ENCODE measurements around the gene ZDHHC4. TPM values are rescaled to one million over a fixed set of nuclear protein-coding genes. Genes with fewer than 3 reads are reported as not detected.

Gene ZDHHC4
- total RNA-seq, 1 donor: 24.1 TPM

DNA sequence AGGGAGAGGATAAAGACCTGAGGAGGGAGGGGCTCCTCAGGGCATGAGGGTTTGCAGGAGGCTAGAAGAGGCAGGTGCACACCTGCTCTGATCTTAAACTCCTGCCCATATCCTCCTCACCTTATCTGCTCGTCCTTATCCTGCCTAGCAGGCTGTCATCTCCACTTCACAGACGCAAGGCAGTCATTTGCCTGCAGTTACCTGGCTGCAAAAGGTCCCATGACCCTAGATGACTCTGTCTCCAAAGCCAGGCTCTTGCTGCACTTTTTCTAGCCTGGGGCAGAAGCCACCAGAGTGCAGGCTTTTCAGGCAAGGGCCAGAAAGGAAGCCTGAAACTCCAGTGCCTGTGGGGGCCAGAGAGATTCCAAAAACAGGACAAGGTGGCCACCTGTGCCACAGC is 36.5 kb downstream of the ZDHHC4 start:
- H3K9me3 ChIP-seq (ENCODE audit: low read depth, low read length): no peaks in the 10 kb centered on the region
- peaks cover 4% of the 10 kb centered on the region for H3K4me1 ChIP-seq (ENCODE audit: insufficient read depth, low read length)
- H3K27me3 ChIP-seq (ENCODE audit: insufficient read depth, low read length): peaks cover 15% of the 10 kb centered on the region
- H3K4me3 ChIP-seq (ENCODE audit: low read length): no peak overlapping the region

DNA sequence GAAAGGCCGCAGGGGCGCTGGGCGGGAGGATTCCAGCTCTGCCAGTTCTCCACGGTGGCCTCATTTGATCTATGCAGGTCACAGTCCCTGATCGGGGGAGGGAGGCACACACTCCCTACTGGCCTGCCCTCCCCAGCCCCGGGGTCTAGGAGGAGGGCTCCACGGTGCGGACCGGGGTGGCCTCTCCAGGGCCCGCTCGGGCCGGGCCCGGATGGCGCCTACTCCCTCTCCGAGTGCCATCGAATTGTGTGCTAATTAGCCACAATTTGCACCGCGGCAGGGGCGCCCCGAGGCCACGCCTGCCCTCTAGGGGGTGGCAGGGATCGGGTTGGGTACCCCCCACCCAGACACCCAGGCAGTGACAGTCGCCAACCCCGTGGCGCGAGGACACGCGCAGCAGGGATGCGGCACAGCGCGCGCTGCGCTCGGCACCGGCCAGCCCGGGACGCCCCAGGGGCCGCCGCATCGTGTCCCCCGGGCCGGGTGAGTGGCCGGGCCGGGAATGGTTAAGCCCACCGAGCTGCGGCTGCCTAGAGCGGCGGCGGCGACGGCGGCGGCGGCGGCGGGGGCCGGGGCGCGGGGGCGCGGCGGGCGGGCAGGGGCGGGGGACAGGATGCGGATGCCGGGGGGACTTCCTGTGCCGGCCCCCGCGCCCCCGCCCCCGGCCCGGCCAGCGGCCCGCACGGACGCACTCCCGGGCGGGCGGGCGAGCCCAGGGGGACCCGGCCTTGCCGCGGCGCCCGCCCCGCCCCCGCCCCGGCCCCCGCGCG is 37.9 kb downstream of the ZDHHC4 start, which contains the start of gene ZNF853:
Gene ZNF853, plus strand, starts transcription at position 658 of the 770 bp plus-strand sequence. CDS start 565 bp downstream, outside the sequence.
- no peaks in the 10 kb centered on the region for H3K9me3 ChIP-seq (ENCODE audit: low read depth, low read length)
- H3K4me3 ChIP-seq (ENCODE audit: low read length): peak within 1 kb of the TSS; percentile 20
- H3K4me1 ChIP-seq (ENCODE audit: insufficient read depth, low read length): peaks cover 6% of the 10 kb centered on the region
- peaks cover 15% of the 10 kb centered on the region for H3K27me3 ChIP-seq (ENCODE audit: insufficient read depth, low read length)

DNA sequence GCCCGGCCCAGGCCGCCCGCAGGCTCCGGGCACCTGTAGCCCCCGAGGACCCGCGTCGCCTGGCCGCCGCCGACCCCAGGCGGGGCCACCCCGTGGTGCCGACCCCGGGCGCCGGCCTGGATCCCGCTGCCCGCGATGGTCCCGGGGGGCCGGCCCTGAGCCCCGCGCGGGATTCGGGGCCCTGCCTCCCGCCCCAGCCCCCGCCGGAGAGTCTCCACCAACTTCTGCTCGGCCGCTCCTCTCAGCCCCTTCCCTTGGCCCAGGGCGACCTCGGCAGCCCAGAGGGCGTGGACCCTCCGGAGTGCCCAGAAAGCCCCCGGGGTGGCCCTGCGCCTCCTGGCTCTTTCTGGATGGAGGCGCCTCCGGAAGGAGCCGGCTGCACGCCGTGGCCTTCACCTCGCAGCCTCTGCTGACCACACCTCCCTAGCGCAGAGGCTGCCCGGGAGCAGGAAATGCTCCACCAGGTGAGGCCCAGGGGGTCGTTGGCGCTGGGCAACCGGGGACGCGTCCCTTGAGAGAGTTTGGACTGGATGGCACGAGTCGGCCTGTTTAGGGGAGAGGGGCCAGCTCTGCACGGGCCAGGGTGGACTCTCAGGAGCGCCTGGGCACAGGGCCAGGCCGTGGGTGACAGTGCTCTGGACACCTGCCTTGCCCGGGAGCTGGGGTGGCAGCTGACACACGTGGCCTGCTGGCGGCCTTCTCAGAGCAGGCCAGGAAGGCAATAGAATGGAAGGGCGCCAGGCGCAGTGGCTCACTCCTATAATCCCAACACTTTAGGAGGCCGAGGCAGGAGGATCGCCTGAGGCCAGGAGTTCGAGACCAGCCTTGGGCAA is 38.7 kb downstream of the ZDHHC4 start:
- peaks cover 15% of the 10 kb centered on the region for H3K27me3 ChIP-seq (ENCODE audit: insufficient read depth, low read length)
- peak overlapping the region; percentile 20 for H3K4me3 ChIP-seq (ENCODE audit: low read length)
- no peaks in the 10 kb centered on the region for H3K9me3 ChIP-seq (ENCODE audit: low read depth, low read length)
- peaks cover 13% of the 10 kb centered on the region for H3K4me1 ChIP-seq (ENCODE audit: insufficient read depth, low read length)

DNA sequence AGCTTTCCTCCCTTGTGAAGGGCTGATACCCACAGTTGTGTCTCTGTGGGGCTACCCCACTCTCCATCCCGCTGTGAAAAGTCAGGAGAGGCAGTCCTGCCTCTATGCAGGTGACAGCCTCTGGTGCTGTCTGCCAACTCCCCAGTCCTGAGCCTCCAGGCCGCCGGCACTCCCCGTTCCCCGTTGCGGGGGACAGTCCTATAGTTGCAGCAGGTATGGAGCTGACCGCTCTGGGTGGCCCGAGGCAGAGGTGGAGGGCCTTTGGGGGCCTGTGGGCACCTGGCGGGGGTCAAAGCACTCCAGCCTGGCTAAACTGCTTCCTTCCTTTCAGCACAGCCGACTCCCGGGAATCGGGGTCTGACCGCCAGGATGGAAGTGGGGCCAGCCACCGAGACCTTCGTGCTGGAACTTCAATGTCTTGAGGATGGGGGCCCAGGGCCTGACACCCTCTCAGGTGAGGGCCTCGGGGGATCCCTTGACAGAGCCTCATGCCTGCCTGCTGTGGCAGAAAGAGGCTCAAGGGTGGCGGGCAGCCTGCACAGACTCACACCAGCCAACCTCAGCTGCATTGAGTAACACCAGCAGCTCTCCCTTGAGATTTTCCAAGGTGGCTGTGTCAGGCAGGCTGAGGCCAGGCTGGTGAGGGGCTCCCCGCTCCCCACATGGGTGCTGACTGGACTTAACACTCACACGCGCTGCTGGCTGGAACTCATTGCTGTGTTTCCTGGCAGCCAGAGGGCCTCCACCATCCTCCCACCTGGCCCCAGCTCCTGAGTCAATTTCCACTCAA is 39.8 kb downstream of the ZDHHC4 start:
- Histone ChIP-seq H3K9me3 (ENCODE audit: low read depth, low read length) (no peaks in the 10 kb centered on the region), H3K4me3 (ENCODE audit: low read length) (no peak overlapping the region), H3K27me3 (ENCODE audit: insufficient read depth, low read length) (peaks cover 15% of the 10 kb centered on the region), H3K4me1 (ENCODE audit: insufficient read depth, low read length) (peaks cover 22% of the 10 kb centered on the region)

DNA sequence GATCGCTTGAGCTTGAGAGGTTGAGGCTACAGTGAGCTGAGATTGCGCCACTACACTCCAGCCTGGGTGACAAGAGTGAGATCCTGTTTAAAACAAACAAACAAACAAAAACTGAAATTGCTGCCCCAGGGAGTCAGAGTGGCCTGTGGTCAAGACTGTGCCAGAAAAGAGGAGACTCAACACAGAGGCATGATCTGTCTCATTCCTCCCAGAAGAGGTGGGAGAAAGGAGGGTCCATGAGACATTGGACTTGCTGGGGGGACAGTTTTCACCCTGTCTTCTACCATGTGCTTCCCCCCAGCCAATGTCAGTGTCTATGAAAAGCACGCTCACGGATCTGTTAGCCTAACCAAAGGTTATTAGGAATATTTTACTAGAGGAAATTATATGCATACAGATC is 41.4 kb downstream of the ZDHHC4 start:
- H3K9me3 ChIP-seq (ENCODE audit: low read depth, low read length): no peaks in the 10 kb centered on the region
- H3K4me3 ChIP-seq (ENCODE audit: low read length): no peak overlapping the region
- H3K4me1 ChIP-seq (ENCODE audit: insufficient read depth, low read length): peaks cover 27% of the 10 kb centered on the region
- peaks cover 15% of the 10 kb centered on the region for H3K27me3 ChIP-seq (ENCODE audit: insufficient read depth, low read length)

DNA sequence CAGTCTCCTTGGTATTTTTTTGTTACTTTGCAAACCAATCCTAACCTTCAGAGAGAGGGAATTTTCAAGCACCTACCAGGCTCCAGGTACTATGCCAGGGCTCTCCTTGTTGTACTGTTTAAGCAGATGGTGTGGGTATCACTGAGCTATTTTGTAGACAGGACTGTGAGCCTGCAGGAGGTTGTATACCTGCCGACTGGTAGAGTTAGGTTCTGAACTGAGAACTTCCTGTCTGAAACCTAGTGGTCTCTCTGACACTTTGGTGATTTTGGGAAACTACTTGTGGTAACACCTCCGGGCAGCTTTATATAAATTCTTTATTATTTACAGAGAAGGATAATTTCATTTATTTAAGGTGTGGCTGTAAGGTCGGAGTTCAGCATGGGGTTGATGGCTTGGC is 42.7 kb downstream of the ZDHHC4 start:
- H3K27me3 ChIP-seq (ENCODE audit: insufficient read depth, low read length): peaks cover 6% of the 10 kb centered on the region
- no peak overlapping the region for H3K4me3 ChIP-seq (ENCODE audit: low read length)
- H3K9me3 ChIP-seq (ENCODE audit: low read depth, low read length): no peaks in the 10 kb centered on the region
- H3K4me1 ChIP-seq (ENCODE audit: insufficient read depth, low read length): peaks cover 37% of the 10 kb centered on the region

DNA sequence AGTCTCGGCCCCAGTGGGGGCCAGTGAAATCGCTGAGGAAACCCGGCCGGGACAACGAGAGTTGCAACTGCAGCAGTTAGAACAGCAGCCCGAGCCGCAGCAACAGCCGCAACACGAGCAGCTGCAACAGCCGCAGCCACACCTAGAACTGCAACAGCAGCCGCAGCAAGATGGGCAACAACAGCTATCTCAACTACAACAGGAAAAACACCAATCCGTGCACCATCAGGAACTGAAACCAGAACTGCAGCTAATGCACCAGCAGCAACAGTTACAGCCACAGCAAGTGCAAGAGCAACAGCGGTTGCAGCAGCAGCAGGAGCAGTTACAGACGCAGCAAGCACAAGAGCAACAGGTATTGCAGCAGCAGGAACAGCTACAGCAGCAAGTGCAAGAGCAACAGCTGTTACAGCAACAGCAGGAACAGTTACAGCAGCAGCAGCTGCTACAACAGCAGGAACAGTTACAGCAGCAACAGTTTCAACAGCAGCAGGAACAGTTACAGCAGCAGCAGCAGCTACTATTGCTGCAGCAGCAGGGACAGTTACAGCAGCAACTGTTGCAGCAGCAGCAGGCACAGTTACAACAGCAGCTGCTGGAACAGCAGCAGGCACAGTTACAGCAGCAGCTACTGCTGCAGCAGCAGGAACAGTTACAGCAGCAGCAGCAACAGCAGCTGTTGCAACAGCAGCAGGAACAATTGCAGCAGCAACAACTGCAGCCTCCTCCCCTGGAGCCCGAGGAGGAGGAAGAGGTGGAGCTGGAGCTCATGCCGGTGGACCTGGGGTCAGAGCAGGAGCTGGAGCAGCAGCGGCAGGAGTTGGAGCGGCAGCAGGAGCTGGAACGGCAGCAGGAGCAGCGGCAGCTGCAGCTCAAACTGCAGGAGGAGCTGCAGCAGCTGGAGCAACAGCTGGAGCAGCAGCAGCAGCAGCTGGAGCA is 44.2 kb downstream of the ZDHHC4 start:
- Histone ChIP-seq H3K4me3 (ENCODE audit: low read length) (no peak overlapping the region), H3K27me3 (ENCODE audit: insufficient read depth, low read length) (no peaks in the 10 kb centered on the region), H3K4me1 (ENCODE audit: insufficient read depth, low read length) (peaks cover 33% of the 10 kb centered on the region), H3K9me3 (ENCODE audit: low read depth, low read length) (no peaks in the 10 kb centered on the region)

DNA sequence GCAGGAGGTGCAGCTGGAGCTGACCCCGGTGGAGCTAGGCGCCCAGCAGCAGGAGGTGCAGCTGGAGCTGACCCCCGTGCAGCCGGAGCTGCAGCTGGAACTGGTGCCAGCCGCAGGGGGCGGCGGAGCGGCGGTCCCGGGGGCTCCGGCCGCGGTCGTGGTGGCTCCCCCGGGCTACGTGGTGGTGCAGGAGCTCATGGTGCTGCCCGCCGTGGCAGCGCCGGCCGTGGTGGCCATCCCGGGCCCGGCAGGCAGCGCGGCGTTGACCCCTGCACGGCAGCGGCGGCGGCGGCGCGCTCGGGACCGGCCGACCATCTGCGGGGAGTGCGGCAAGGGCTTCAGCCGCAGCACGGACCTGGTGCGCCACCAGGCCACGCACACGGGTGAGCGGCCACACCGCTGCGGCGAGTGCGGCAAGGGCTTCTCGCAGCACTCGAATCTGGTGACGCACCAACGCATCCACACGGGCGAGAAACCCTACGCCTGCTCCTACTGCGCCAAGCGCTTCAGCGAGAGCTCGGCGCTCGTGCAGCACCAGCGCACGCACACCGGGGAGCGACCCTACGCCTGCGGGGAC is 45.0 kb downstream of the ZDHHC4 start:
- Histone ChIP-seq H3K9me3 (ENCODE audit: low read depth, low read length) (no peaks in the 10 kb centered on the region), H3K4me1 (ENCODE audit: insufficient read depth, low read length) (peaks cover 33% of the 10 kb centered on the region), H3K27me3 (ENCODE audit: insufficient read depth, low read length) (no peaks in the 10 kb centered on the region)

DNA sequence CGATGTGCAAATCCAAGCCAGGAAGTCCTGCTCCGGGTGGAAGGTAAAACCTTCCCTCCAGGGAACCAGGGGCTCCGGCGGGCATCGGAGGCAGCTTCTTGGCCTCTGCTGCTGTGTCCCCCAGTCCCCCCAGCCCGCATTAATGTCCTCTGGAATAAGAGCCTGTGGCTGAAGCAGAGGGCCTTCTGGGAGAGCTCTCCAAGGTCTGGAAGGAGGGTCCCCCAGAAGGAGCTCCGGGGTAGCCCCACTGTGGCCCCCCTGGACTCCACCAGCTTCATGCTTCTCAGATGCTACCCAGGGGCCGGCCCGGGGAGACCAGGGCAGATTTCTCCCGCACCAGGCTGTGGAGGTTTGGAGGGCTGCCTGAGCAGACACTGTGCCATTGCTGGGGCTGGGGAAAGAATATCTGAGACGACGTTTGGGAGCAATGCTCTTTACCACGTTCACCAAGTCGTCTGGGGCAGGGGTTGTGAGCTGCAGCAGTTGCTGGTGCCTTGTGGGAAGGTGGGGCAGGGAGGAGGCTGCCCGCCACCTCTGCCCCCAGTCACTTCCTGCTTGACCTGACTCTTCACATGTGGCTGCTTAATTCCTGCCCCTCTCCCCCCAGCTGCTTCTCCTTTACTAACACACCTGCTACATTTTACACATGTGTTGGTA is 46.5 kb downstream of the ZDHHC4 start:
- Histone ChIP-seq H3K9me3 (ENCODE audit: low read depth, low read length) (no peaks in the 10 kb centered on the region), H3K4me1 (ENCODE audit: insufficient read depth, low read length) (peaks cover 33% of the 10 kb centered on the region), H3K4me3 (ENCODE audit: low read length) (no peak overlapping the region), H3K27me3 (ENCODE audit: insufficient read depth, low read length) (no peaks in the 10 kb centered on the region)

More for the DNA sequence above, 45.0 kb downstream of the ZDHHC4 start:
- no peak overlapping the region for H3K4me3 ChIP-seq (ENCODE audit: low read length)

DNA sequence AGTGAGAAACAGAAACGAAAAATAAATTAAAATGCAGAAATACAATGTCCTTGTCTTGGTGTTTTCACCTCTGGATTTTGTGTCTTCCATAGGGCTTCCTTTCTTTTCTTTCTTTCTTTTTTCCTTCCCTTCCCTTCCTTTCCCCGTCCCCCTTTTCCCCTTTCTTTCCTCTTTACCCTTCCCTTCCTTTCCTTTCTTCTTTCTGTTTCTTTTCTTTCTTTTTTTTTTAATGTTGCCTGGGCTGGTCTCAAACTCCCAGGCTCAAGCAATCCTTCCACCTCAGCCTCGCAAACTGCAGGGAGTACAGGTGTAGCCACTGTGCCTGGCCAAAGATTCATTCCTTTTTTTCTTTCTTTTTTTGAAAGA is 47.0 kb downstream of the ZDHHC4 start:
- Histone ChIP-seq H3K9me3 (ENCODE audit: low read depth, low read length) (no peaks in the 10 kb centered on the region), H3K27me3 (ENCODE audit: insufficient read depth, low read length) (no peaks in the 10 kb centered on the region), H3K4me3 (ENCODE audit: low read length) (no peak overlapping the region), H3K4me1 (ENCODE audit: insufficient read depth, low read length) (peaks cover 33% of the 10 kb centered on the region)

DNA sequence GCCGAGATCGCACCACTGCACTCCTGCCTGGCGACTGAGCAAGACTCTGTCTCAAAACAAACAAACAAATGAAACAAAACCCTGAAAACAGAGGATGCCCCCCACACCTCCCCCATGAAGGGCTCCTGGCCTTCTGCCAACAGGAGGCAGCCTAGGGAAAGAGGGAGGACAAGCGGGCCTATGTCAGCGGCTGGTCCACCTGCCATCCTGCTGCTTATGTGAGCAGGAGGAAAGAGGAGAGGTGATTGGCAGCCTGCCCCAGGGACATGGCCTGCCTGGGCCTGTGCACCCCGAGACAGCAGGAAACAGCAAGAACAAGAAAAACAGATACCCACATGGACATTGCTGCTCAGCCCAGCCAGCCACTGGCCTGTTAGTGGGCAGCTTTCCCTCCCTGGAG is 50.8 kb downstream of the ZDHHC4 start:
- Histone ChIP-seq H3K4me1 (ENCODE audit: insufficient read depth, low read length) (peaks cover 15% of the 10 kb centered on the region), H3K9me3 (ENCODE audit: low read depth, low read length) (no peaks in the 10 kb centered on the region), H3K27me3 (ENCODE audit: insufficient read depth, low read length) (no peaks in the 10 kb centered on the region), H3K4me3 (ENCODE audit: low read length) (no peak overlapping the region)

DNA sequence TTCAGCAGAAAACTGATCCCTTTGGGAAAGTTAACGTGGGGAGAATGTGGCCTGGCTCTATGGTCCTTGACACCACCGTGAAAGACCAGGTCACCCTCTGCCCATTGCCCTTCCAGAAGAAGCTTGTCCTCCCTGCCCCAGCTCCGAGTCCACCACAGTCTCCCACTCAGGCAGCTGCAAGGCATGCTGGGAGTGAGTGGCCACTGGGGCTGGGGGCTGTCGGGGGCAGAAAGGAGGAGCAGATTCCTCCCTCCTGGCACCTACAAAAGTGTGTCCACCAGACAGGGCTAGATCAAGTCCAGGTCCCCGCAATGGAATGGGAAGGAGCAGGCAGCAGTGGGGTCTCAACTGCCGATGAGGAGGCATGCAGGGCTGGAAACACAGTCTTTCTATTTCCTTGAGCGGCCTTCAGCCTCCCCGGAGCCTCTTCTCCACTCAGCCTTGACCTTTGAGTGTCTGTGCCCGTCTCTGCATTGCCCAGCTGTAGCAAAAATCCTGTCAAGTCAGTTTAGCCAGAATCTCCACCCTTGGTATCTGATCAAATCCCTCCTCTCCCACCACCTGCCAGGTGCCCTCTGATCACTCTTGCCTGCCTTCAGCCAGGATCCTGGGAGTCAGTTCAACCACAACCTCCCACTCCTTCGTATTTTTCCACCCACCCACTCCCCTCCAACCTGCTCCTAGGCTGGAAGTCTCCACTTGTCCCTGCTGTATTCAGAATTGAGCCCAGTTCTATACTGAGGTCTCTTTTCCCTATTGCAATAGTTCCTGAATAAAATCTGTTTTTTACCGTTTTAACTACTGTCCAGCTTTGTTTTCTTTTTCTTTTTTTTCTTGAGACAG is 53.0 kb downstream of the ZDHHC4 start:
- H3K27me3 ChIP-seq (ENCODE audit: insufficient read depth, low read length): no peaks in the 10 kb centered on the region
- H3K4me1 ChIP-seq (ENCODE audit: insufficient read depth, low read length): peaks cover 2% of the 10 kb centered on the region
- H3K9me3 ChIP-seq (ENCODE audit: low read depth, low read length): no peaks in the 10 kb centered on the region
- no peak overlapping the region for H3K4me3 ChIP-seq (ENCODE audit: low read length)

DNA sequence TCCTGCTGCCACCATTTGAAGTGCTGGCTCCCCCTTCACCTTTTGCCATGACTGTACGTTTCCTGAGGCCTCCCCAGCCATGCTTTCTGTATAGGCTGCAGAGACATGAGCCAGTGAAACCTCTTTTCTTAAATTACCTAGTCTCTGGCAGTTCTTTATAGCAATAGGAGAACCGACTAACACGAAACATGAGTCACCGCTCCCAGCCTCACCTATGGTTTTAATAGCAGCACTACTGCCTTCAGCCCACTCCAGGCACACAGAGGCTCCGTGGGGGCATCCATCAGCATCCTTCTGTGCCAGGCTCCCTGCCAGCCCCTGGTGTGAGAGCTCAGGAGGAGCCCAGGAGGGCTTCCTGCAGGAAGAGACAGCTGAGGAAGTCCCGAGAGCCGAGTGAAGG is 54.4 kb downstream of the ZDHHC4 start:
- H3K4me3 ChIP-seq (ENCODE audit: low read length): no peak overlapping the region
- H3K9me3 ChIP-seq (ENCODE audit: low read depth, low read length): no peaks in the 10 kb centered on the region
- no peaks in the 10 kb centered on the region for H3K27me3 ChIP-seq (ENCODE audit: insufficient read depth, low read length)
- peaks cover 16% of the 10 kb centered on the region for H3K4me1 ChIP-seq (ENCODE audit: insufficient read depth, low read length)

Data from mononuclear cell (primary cell).